Gastroesophageal sphincter (tissue), 3 donors: ENCODE measurements around the gene TSGA10.

ENCODE experiments used
- CTCF ChIP-seq, 4 experiments: fragments of 200-600 bp in 2 of 4; fragments of 450-650 bp in 2 of 4; sonication (generic) in 1 of 4; IDR thresholded peaks; one replicate each; pipeline ENCODE4 v1.5.1; 2017 to 2019; ENCODE audit warnings: antibody characterized with exemption in 4 of 4, mild to moderate bottlenecking in 2 of 4, moderate library complexity in 2 of 4
- EP300 ChIP-seq: sonication (generic); formaldehyde crosslinking; IDR thresholded peaks from one replicate; pipeline ENCODE4 v1.6.1; 2017; ENCODE audit warnings: antibody characterized with exemption, mild to moderate bottlenecking
- POLR2A ChIP-seq, 2 donors: fragments of 450-650 bp; IDR thresholded peaks; one replicate each; pipeline ENCODE4 v1.6.1; 2017; ENCODE audit warnings: antibody characterized with exemption in 2 of 2, mild to moderate bottlenecking in 2 of 2, moderate library complexity in 1 of 2

GRCh38 chr2:99028558-99028957, 126.2 kb downstream of the TSGA10 start:
- TF ChIP-seq CTCF (IDR thresholded peaks at IDR 0.05) (no peak), POLR2A (IDR thresholded peaks at IDR 0.05) (no peak), EP300 (no peak)
